Neuron (in vitro differentiated cells): ENCODE measurements around the gene CIB4.
"Not testable (repeated sequence)": the region's sequence is repeated elsewhere in the genome, so short reads cannot be mapped to it uniquely, and the experiment has no call there.

Experiments
- H2AFZ ChIP-seq: one replicate; pipeline ENCODE4 v1.6.1; 2013; ENCODE audit warnings: low read depth, mild to moderate bottlenecking, inconsistent platforms, low read length, moderate library complexity
- H3K27me3 ChIP-seq: one replicate; pipeline ENCODE4 v1.6.1; 2013; ENCODE audit warnings: low read length; ENCODE audit not compliant: insufficient read depth
- H3K36me3 ChIP-seq: one replicate; pipeline ENCODE4 v1.6.1; 2013; ENCODE audit warnings: low read length; ENCODE audit not compliant: insufficient read depth
- H3K4me1 ChIP-seq: one replicate; pipeline ENCODE4 v1.6.1; 2013; ENCODE audit warnings: low read length; ENCODE audit not compliant: insufficient read depth
- H3K4me3 ChIP-seq: 2 replicates; pipeline ENCODE4 v1.5.1; 2013; ENCODE audit warnings: mild to moderate bottlenecking, low read length, moderate library complexity
- H3K9me3 ChIP-seq: one replicate; pipeline ENCODE4 v1.6.1; 2013; ENCODE audit warnings: low read length

The CIB4 gene

GRCh38 chr2:26657265-26657664 lies 16.1 kb upstream of the CIB4 start:
- peaks cover 6% of the 10 kb centered on the region for H3K4me1 ChIP-seq
- H3K36me3 ChIP-seq, result no peaks in the 10 kb centered on the region
- H3K27me3 ChIP-seq, result peaks cover 2% of the 10 kb centered on the region
- H3K9me3 ChIP-seq, result no peaks in the 10 kb centered on the region
- no peak overlapping the region for H3K4me3 ChIP-seq
- no peak overlapping the region for H2AFZ ChIP-seq

GRCh38 chr2:26655611-26656195 lies 14.5 kb upstream of the CIB4 start:
- Histone ChIP-seq H3K4me3 (no peak overlapping the region), H3K27me3 (peaks cover 2% of the 10 kb centered on the region), H3K36me3 (no peaks in the 10 kb centered on the region), H2AFZ (no peak overlapping the region), H3K4me1 (peaks cover 6% of the 10 kb centered on the region), H3K9me3 (no peaks in the 10 kb centered on the region)

GRCh38 chr2:26655120-26655519 lies 14.0 kb upstream of the CIB4 start:
- not testable (repeated sequence) for H3K27me3 ChIP-seq, H2AFZ ChIP-seq, H3K4me3 ChIP-seq, H3K9me3 ChIP-seq, H3K36me3 ChIP-seq, H3K4me1 ChIP-seq

GRCh38 chr2:26654061-26654340 lies 12.8 kb upstream of the CIB4 start:
- H2AFZ ChIP-seq, result no peak overlapping the region
- peaks cover 2% of the 10 kb centered on the region for H3K27me3 ChIP-seq
- no peaks in the 10 kb centered on the region for H3K36me3 ChIP-seq
- H3K4me1 ChIP-seq, result peaks cover 6% of the 10 kb centered on the region
- H3K9me3 ChIP-seq, result no peaks in the 10 kb centered on the region
- H3K4me3 ChIP-seq, result no peak overlapping the region

GRCh38 chr2:26653207-26654060 lies 12.3 kb upstream of the CIB4 start:
- no peaks in the 10 kb centered on the region for H3K9me3 ChIP-seq
- H2AFZ ChIP-seq, result no peak overlapping the region
- no peaks in the 10 kb centered on the region for H3K36me3 ChIP-seq
- peaks cover 6% of the 10 kb centered on the region for H3K4me1 ChIP-seq
- H3K27me3 ChIP-seq, result peaks cover 2% of the 10 kb centered on the region
- no peak overlapping the region for H3K4me3 ChIP-seq

- no peak overlapping the region for H3K4me3 ChIP-seq
- H3K4me1 ChIP-seq, result peaks cover 11% of the 10 kb centered on the region
- H3K27me3 ChIP-seq, result no peaks in the 10 kb centered on the region
- no peaks in the 10 kb centered on the region for H3K9me3 ChIP-seq
- H2AFZ ChIP-seq, result no peak overlapping the region
- H3K36me3 ChIP-seq, result no peaks in the 10 kb centered on the region
These were observed 11.3 kb upstream of the CIB4 start for GRCh38 chr2:26652361-26653041.

GRCh38 chr2:26651799-26652198 lies 10.6 kb upstream of the CIB4 start:
- Histone ChIP-seq H3K27me3 (no peaks in the 10 kb centered on the region), H3K4me3 (no peak overlapping the region)

GRCh38 chr2:26651470-26651771 lies 10.3 kb upstream of the CIB4 start:
- Histone ChIP-seq H3K36me3 (no peaks in the 10 kb centered on the region), H3K4me3 (no peak overlapping the region), H3K4me1 (peaks cover 22% of the 10 kb centered on the region), H3K9me3 (no peaks in the 10 kb centered on the region), H2AFZ (no peak overlapping the region), H3K27me3 (no peaks in the 10 kb centered on the region)

More at GRCh38 chr2:26651799-26652198, 10.6 kb upstream of the CIB4 start:
- Histone ChIP-seq H2AFZ (no peak overlapping the region), H3K4me1 (peaks cover 18% of the 10 kb centered on the region), H3K36me3 (no peaks in the 10 kb centered on the region), H3K9me3 (no peaks in the 10 kb centered on the region)

- H3K27me3 ChIP-seq, result no peaks in the 10 kb centered on the region
- H3K9me3 ChIP-seq, result no peaks in the 10 kb centered on the region
- H3K4me1 ChIP-seq, result peaks cover 25% of the 10 kb centered on the region
- no peak overlapping the region for H3K4me3 ChIP-seq
- no peak overlapping the region for H2AFZ ChIP-seq
- H3K36me3 ChIP-seq, result no peaks in the 10 kb centered on the region
These were observed 9.7 kb upstream of the CIB4 start for GRCh38 chr2:26650713-26651469.

GRCh38 chr2:26649992-26650712 lies 9.0 kb upstream of the CIB4 start:
- H3K4me3 ChIP-seq, result no peak overlapping the region
- no peaks in the 10 kb centered on the region for H3K9me3 ChIP-seq
- peaks cover 20% of the 10 kb centered on the region for H3K4me1 ChIP-seq
- no peaks in the 10 kb centered on the region for H3K36me3 ChIP-seq
- H3K27me3 ChIP-seq, result no peaks in the 10 kb centered on the region
- no peak overlapping the region for H2AFZ ChIP-seq

GRCh38 chr2:26649322-26649721 lies 8.2 kb upstream of the CIB4 start:
- no peaks in the 10 kb centered on the region for H3K9me3 ChIP-seq
- H2AFZ ChIP-seq, result no peak overlapping the region
- no peak overlapping the region for H3K4me3 ChIP-seq
- peaks cover 20% of the 10 kb centered on the region for H3K4me1 ChIP-seq
- H3K27me3 ChIP-seq, result no peaks in the 10 kb centered on the region
- H3K36me3 ChIP-seq, result no peaks in the 10 kb centered on the region

GRCh38 chr2:26648516-26648915 lies 7.3 kb upstream of the CIB4 start:
- Histone ChIP-seq H3K4me3 (no peak overlapping the region), H2AFZ (no peak overlapping the region), H3K27me3 (no peaks in the 10 kb centered on the region), H3K4me1 (peaks cover 20% of the 10 kb centered on the region), H3K36me3 (no peaks in the 10 kb centered on the region), H3K9me3 (no peaks in the 10 kb centered on the region)
